ENCODE measurements around the gene CTAGE9. TPM values are rescaled to one million over a fixed set of nuclear protein-coding genes. Genes with fewer than 3 reads are reported as not detected.
"Not testable (repeated sequence)": the region's sequence is repeated elsewhere in the genome, so short reads cannot be mapped to it uniquely, and the experiment has no call there.

CTAGE9 gene
- polyA plus RNA-seq, result not detected

GRCh38 chr6:131710917-131711316 is at the start of gene CTAGE9:
Gene CTAGE9 (minus strand): TSS chr6:131711017. CDS start chr6:131711017, 0 bp downstream.
- H3K27ac Mint-ChIP-seq; H3K4me1 Mint-ChIP-seq; H3K9me3 Mint-ChIP-seq; H3K4me3 Mint-ChIP-seq; H3K36me3 Mint-ChIP-seq; H3K27me3 Mint-ChIP-seq (ENCODE audit: low read depth in 3 of 3); DNase-seq: not testable (repeated sequence)

DNA sequence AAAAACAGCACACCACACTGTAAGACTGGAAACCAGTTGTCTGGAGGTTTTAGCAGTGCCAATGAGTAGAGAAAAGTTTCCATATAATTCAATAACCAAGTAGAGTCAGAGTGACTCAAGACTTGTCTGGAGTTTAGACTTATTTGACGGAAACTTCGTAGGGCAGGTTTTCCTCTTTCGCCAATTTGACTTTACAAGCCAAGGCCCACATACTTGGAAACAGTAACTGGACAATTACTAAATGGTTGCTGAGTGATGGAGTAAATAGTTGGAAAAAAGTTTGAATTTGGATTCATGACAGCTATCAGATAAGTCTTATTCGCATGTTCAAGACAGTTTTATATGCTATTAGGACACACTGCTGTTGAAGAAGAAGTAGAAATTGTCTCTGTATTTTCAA is 48.1 kb upstream of the CTAGE9 start:
- no peak overlapping the region for H3K27ac Mint-ChIP-seq
- peaks cover 0 to 3% (median 2%) of the 10 kb centered on the region in 3 donors for H3K27me3 Mint-ChIP-seq (ENCODE audit: low read depth in 3 of 3)

DNA sequence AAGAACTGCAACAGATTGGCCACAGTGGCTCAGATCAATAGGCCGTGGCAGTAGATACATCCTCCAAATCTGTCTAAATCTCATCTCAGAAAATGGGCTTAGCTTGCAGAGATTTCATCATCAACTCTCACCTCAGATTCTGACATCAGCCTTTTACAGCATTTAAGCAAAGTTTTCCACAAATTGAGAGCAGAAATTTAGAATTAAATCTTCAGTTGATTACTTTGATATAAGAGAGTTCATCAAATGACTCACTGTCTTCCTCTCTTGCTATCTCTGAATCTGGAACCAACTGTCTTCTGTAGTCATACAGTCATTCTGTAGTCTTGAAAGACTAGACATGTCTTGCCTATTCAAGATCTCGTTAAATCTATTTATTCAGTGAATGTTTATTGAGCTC is 45.2 kb upstream of the CTAGE9 start:
- H3K27me3 Mint-ChIP-seq (ENCODE audit: low read depth in 3 of 3), result peaks cover 0 to 6% (median 3%) of the 10 kb centered on the region in 3 donors
- no peaks in the 10 kb centered on the region for H3K4me1 Mint-ChIP-seq
- DNase-seq, result no peak
- H3K9me3 Mint-ChIP-seq, result no peaks in the 10 kb centered on the region
- H3K36me3 Mint-ChIP-seq, result no peaks in the 10 kb centered on the region
- H3K4me3 Mint-ChIP-seq, result no peak overlapping the region
- no peak overlapping the region for H3K27ac Mint-ChIP-seq

More for the DNA sequence above, 48.1 kb upstream of the CTAGE9 start:
- H3K36me3 Mint-ChIP-seq, result no peaks in the 10 kb centered on the region
- no peak for DNase-seq
- H3K9me3 Mint-ChIP-seq, result no peaks in the 10 kb centered on the region
- no peak overlapping the region for H3K4me3 Mint-ChIP-seq
- no peaks in the 10 kb centered on the region for H3K4me1 Mint-ChIP-seq

- DNase-seq, result no peak
- no peaks in the 10 kb centered on the region for H3K36me3 Mint-ChIP-seq
- no peaks in the 10 kb centered on the region for H3K4me1 Mint-ChIP-seq
- H3K9me3 Mint-ChIP-seq, result no peaks in the 10 kb centered on the region
- no peak overlapping the region for H3K4me3 Mint-ChIP-seq
- peaks cover 0 to 6% (median 3%) of the 10 kb centered on the region in 3 donors for H3K27me3 Mint-ChIP-seq (ENCODE audit: low read depth in 3 of 3)
- no peak overlapping the region for H3K27ac Mint-ChIP-seq
Measured at GRCh38 chr6:131755597-131755996, 44.8 kb upstream of the CTAGE9 start.

GRCh38 chr6:131754715-131755567 is 44.1 kb upstream of the CTAGE9 start:
- no peak for DNase-seq
- H3K4me1 Mint-ChIP-seq, result no peaks in the 10 kb centered on the region
- H3K36me3 Mint-ChIP-seq, result no peaks in the 10 kb centered on the region
- H3K9me3 Mint-ChIP-seq, result no peaks in the 10 kb centered on the region
- H3K27me3 Mint-ChIP-seq (ENCODE audit: low read depth in 3 of 3), result peaks cover 0 to 6% (median 1%) of the 10 kb centered on the region in 3 donors
- H3K27ac Mint-ChIP-seq, result no peak overlapping the region
- H3K4me3 Mint-ChIP-seq, result no peak overlapping the region

DNA sequence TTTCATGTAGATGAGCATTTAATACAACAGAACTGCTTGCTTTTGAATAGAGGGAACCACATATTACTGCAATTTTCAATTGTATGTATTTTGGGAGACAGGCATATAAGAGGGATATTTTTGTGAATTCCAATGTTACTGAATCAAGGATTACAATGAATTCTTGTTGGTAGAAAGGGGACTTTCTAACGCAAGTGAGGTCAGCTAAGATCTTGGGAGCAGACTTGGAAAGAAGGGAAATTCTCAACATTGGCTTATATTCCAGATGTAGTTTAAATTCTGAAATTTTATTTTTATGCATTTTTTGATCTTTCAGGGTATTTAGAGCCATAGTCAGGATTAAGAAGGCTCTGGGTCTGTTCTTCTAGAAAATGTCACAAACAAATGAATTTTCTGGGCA is 43.3 kb upstream of the CTAGE9 start:
- H3K27ac Mint-ChIP-seq, result no peak overlapping the region
- H3K4me1 Mint-ChIP-seq, result no peaks in the 10 kb centered on the region
- no peaks in the 10 kb centered on the region for H3K9me3 Mint-ChIP-seq
- H3K4me3 Mint-ChIP-seq, result no peak overlapping the region
- DNase-seq, result no peak
- H3K27me3 Mint-ChIP-seq (ENCODE audit: low read depth in 3 of 3), result peaks cover 0 to 6% (median 0%) of the 10 kb centered on the region in 3 donors
- no peaks in the 10 kb centered on the region for H3K36me3 Mint-ChIP-seq

DNA sequence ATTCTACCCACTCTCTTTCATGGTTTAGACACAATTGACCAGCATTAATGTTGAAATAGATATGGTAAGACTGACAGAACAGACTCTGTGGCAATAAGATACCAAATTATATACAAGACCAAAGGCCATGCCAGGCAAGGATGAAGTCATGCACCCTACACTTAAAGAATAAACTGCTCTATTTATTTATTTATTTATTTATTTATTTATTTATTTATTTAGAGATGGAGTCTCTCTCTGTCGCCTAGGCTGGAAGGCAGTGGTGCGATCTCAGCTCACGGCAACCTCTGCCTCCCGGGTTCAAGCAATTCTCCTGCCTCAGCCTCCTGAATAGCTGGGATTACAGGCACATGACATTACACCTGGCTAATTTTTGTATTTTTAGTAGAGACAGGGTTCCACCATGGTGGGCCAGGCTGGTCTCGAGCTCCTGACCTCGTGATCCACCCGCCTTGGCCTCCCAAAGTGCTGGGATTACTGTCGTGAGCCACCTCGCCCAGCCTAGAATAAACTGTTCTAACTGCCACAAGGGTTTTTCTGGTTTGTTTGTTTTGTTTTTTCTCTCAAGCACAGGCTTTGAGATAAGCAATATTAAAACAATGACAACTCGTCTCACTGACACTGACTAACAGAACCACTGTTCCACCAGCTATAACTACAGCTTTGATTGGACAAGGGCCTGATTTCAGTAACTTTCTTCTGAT is 40.3 kb upstream of the CTAGE9 start:
- H3K4me1 Mint-ChIP-seq; H3K27me3 Mint-ChIP-seq (ENCODE audit: low read depth in 3 of 3); H3K27ac Mint-ChIP-seq; H3K9me3 Mint-ChIP-seq; DNase-seq; H3K4me3 Mint-ChIP-seq; H3K36me3 Mint-ChIP-seq: not testable (repeated sequence)

GRCh38 chr6:131749023-131749422 is 38.2 kb upstream of the CTAGE9 start:
- DNase-seq, result no peak
- Mint-ChIP-seq H3K9me3 (no peaks in the 10 kb centered on the region), H3K27ac (no peak overlapping the region), H3K36me3 (no peaks in the 10 kb centered on the region), H3K4me3 (no peak overlapping the region), H3K27me3 (ENCODE audit: low read depth in 3 of 3) (peaks cover 0 to 5% (median 0%) of the 10 kb centered on the region in 3 donors), H3K4me1 (no peaks in the 10 kb centered on the region)

DNA sequence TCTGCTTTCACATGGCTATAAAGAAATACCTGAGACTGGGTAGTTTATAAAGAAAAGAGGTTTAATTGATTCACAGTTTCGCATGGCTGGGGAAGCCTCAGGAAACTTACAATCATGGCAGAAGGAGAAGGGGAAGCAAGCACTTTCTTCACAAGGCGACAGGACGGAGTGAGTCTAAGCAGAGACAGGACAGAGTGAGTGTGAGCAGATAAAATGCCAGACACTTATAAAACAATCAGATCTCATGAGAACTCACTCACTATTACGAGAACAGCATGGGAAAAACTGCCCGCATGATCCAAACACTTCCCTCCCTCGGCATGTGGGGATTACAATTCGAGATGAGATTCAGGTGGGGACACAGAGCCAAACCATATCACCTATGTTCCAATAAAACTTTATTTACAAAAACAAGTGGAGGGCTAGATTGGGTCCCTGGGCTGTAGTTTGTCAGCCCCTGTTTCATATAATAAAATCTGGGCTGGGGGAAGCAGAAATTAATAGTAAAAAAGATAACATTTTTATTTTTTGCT is 37.1 kb upstream of the CTAGE9 start:
- H3K27ac Mint-ChIP-seq, result peak overlapping the region in 1 of 6 donors; percentile 35
- no peaks in the 10 kb centered on the region for H3K9me3 Mint-ChIP-seq
- H3K27me3 Mint-ChIP-seq (ENCODE audit: low read depth in 3 of 3), result peaks cover 0 to 2% (median 0%) of the 10 kb centered on the region in 3 donors
- no peak overlapping the region for H3K4me3 Mint-ChIP-seq
- H3K36me3 Mint-ChIP-seq, result no peaks in the 10 kb centered on the region
- DNase-seq, result no peak
- H3K4me1 Mint-ChIP-seq, result no peaks in the 10 kb centered on the region

- Mint-ChIP-seq H3K4me1 (no peaks in the 10 kb centered on the region), H3K27ac (no peak overlapping the region), H3K4me3 (no peak overlapping the region), H3K36me3 (no peaks in the 10 kb centered on the region), H3K9me3 (peaks cover 0 to 3% (median 0%) of the 10 kb centered on the region in 6 donors), H3K27me3 (ENCODE audit: low read depth in 3 of 3) (peaks cover 0 to 4% (median 1%) of the 10 kb centered on the region in 3 donors)
- no peak for DNase-seq
Measured at GRCh38 chr6:131745476-131745875, 34.7 kb upstream of the CTAGE9 start.

- peaks cover 0 to 3% (median 0%) of the 10 kb centered on the region in 6 donors for H3K9me3 Mint-ChIP-seq
- no peak overlapping the region for H3K27ac Mint-ChIP-seq
- no peaks in the 10 kb centered on the region for H3K4me1 Mint-ChIP-seq
- H3K27me3 Mint-ChIP-seq (ENCODE audit: low read depth in 3 of 3), result peaks cover 0 to 4% (median 3%) of the 10 kb centered on the region in 3 donors
- H3K4me3 Mint-ChIP-seq, result no peak overlapping the region
- no peaks in the 10 kb centered on the region for H3K36me3 Mint-ChIP-seq
- no peak for DNase-seq
Measured at GRCh38 chr6:131744432-131745287, 33.8 kb upstream of the CTAGE9 start.

- H3K36me3 Mint-ChIP-seq, result no peaks in the 10 kb centered on the region
- H3K27ac Mint-ChIP-seq, result no peak overlapping the region
- H3K27me3 Mint-ChIP-seq (ENCODE audit: low read depth in 3 of 3), result peaks cover 0 to 4% (median 3%) of the 10 kb centered on the region in 3 donors
- H3K4me3 Mint-ChIP-seq, result no peak overlapping the region
- H3K9me3 Mint-ChIP-seq, result peaks cover 0 to 3% (median 0%) of the 10 kb centered on the region in 6 donors
- no peaks in the 10 kb centered on the region for H3K4me1 Mint-ChIP-seq
- no peak for DNase-seq
Measured at GRCh38 chr6:131741688-131742393, 31.0 kb upstream of the CTAGE9 start.

- no peak overlapping the region for H3K27ac Mint-ChIP-seq
- DNase-seq, result no peak
- H3K4me1 Mint-ChIP-seq, result no peaks in the 10 kb centered on the region
- no peak overlapping the region for H3K4me3 Mint-ChIP-seq
- H3K27me3 Mint-ChIP-seq (ENCODE audit: low read depth in 3 of 3), result peaks cover 0 to 9% (median 5%) of the 10 kb centered on the region in 3 donors
- no peaks in the 10 kb centered on the region for H3K36me3 Mint-ChIP-seq
- H3K9me3 Mint-ChIP-seq, result peaks cover 0 to 3% (median 0%) of the 10 kb centered on the region in 6 donors
Measured at GRCh38 chr6:131740161-131740560, 29.3 kb upstream of the CTAGE9 start.
